ENCODE measurements around the gene RNF128. TPM values are rescaled to one million over a fixed set of nuclear protein-coding genes. Genes with fewer than 3 reads are reported as not detected.

The RNF128 gene, protein sequence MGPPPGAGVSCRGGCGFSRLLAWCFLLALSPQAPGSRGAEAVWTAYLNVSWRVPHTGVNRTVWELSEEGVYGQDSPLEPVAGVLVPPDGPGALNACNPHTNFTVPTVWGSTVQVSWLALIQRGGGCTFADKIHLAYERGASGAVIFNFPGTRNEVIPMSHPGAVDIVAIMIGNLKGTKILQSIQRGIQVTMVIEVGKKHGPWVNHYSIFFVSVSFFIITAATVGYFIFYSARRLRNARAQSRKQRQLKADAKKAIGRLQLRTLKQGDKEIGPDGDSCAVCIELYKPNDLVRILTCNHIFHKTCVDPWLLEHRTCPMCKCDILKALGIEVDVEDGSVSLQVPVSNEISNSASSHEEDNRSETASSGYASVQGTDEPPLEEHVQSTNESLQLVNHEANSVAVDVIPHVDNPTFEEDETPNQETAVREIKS
- 15.4 TPM for total RNA-seq
- long read RNA-seq, transcript RNF128-201 (7 exons, 2,817 nt): major isoform, 30 of 33 reads
- long read RNA-seq, partial matches to known transcripts: 0 of 33 reads
- long read RNA-seq, other reads (novel, unspliced or antisense): 3 of 33 reads

DNA sequence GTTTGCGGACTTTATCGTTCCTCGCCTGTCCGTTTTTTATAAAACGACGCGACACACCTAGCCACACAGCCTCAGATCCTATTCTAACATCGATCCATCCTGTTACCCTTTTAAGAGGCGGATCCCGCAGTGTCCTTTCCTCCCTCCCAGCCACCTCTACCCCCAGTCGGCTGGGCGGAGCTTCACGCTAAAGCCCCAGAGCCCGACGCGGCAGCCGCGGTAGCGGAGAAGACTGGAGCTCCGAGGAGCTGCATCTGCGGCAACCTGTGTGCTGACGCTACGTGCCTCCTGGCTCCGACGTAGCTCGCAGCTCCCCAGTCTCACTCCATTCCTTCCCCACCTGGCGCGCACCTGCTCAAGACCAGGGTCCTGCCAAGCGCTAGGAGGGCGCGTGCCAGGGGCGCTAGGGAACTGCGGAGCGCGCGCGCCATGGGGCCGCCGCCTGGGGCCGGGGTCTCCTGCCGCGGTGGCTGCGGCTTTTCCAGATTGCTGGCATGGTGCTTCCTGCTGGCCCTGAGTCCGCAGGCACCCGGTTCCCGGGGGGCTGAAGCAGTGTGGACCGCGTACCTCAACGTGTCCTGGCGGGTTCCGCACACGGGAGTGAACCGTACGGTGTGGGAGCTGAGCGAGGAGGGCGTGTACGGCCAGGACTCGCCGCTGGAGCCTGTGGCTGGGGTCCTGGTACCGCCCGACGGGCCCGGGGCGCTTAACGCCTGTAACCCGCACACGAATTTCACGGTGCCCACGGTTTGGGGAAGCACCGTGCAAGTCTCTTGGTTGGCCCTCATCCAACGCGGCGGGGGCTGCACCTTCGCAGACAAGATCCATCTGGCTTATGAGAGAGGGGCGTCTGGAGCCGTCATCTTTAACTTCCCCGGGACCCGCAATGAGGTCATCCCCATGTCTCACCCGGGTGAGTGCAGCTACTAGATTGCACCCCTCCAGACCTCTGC is at the start of gene RNF128:
Gene RNF128, plus strand, starts transcription at position 217 of the 953 bp plus-strand sequence. Its CDS starts 213 bp downstream, at position 430.
- Histone ChIP-seq H3K4me3 (peak within 1 kb of the TSS; percentile 54), H3K4me1 (no peaks in the 10 kb centered on the region), H3K9me3 (no peaks in the 10 kb centered on the region), H3K27ac (peak within 1 kb of the TSS; percentile 71), H3K27me3 (ENCODE audit: low read depth) (no peaks in the 10 kb centered on the region), H3K36me3 (no peaks in the 10 kb centered on the region)
- TF ChIP-seq, protein P1, sequence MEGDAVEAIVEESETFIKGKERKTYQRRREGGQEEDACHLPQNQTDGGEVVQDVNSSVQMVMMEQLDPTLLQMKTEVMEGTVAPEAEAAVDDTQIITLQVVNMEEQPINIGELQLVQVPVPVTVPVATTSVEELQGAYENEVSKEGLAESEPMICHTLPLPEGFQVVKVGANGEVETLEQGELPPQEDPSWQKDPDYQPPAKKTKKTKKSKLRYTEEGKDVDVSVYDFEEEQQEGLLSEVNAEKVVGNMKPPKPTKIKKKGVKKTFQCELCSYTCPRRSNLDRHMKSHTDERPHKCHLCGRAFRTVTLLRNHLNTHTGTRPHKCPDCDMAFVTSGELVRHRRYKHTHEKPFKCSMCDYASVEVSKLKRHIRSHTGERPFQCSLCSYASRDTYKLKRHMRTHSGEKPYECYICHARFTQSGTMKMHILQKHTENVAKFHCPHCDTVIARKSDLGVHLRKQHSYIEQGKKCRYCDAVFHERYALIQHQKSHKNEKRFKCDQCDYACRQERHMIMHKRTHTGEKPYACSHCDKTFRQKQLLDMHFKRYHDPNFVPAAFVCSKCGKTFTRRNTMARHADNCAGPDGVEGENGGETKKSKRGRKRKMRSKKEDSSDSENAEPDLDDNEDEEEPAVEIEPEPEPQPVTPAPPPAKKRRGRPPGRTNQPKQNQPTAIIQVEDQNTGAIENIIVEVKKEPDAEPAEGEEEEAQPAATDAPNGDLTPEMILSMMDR (IDR thresholded peaks at IDR 0.05): no peak
- DNase-seq: peak; percentile 68
- intact Hi-C loops (cut with DNase I): no loop called here
- peak; percentile 89 to 93 for ATAC-seq

DNA sequence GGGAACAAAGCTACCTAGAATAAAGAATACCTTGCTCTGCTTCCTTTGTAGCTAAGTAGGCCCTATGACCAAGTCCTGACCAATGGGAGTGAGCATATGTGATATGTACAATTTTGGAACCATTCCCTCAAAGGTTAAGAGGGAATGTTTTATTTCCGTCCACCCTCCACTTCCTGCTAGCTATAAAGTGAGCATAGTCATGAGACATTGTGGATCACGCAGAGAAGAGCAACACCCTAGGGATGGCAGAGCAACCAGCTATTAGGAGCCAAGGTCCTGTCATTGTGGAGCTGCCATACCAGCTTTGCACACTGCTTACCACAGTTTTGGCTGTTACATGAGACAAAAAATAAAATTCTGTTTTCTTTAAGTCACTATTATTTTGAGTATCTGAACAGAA is 45.8 kb upstream of the RNF128 start:
- intact Hi-C loops (cut with DNase I): no loop called here
- TF ChIP-seq, protein P1 (IDR thresholded peaks at IDR 0.05): no peak
- no peaks in the 10 kb centered on the region for H3K27me3 ChIP-seq (ENCODE audit: low read depth)
- H3K27ac ChIP-seq: no peak overlapping the region
- no peaks in the 10 kb centered on the region for H3K9me3 ChIP-seq
- no peak overlapping the region for H3K4me3 ChIP-seq
- DNase-seq (no peak), ATAC-seq (no peak)
- H3K36me3 ChIP-seq: no peaks in the 10 kb centered on the region
- H3K4me1 ChIP-seq: no peaks in the 10 kb centered on the region

DNA sequence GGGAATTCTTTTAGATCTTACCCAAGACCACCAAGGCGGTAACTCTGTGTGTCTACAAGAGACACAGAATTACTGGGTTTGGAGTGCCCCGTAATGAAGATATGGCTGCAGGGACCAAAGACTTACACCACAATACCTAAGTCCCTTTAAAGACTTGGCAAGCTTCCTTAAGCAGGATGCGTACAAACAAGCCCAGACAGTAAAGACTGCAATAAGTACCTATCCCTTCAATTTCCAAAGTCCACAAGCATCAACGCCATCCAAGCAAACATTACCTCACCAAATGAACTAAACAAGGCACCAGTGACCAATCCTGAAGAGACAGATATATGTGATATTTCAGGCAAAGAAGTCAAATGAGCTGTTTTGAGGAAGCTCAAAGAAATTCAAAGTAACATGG is 42.3 kb upstream of the RNF128 start:
- DNase-seq: no peak
- Histone ChIP-seq H3K4me1 (no peaks in the 10 kb centered on the region), H3K27ac (no peak overlapping the region), H3K9me3 (no peaks in the 10 kb centered on the region), H3K36me3 (no peaks in the 10 kb centered on the region), H3K27me3 (ENCODE audit: low read depth) (no peaks in the 10 kb centered on the region), H3K4me3 (no peak overlapping the region)
- no peak for ATAC-seq
- intact Hi-C loops (cut with DNase I): no loop called here
- TF ChIP-seq, protein P1 (IDR thresholded peaks at IDR 0.05): no peak

DNA sequence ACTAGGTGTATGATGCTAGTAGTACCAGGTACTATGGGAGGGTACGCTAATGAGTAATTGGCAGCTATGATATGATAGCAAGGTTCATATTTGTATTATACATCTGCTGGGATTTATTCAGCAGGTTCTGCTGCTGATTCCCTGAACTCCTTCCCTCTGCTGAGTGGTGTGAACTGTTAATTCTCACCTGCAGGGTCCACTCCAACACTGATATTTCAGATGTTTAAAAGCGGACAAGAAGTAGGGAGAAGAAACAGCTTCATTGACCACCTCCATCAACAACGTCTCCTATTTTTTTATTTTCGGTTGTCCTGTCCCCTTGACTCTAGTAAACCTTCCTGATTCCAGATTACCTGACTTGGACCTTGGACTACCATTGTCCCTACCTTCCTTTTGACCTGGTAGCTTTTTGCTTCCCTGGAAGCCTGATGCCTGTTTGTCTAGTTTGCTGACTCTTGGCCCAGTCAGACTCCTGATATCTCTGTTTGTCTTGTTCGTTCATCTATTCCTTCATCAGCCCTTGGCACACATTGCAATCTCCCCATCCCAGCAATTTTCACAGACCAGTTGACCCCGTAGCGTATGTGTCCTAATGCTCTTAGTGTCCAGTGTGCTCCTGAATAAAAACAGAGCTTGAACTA is 34.0 kb upstream of the RNF128 start:
- Histone ChIP-seq H3K36me3 (no peaks in the 10 kb centered on the region), H3K9me3 (no peaks in the 10 kb centered on the region), H3K27ac (no peak overlapping the region), H3K4me1 (no peaks in the 10 kb centered on the region), H3K4me3 (no peak overlapping the region), H3K27me3 (ENCODE audit: low read depth) (no peaks in the 10 kb centered on the region)
- peak in 1 of 2 donors; percentile 26 for ATAC-seq
- intact Hi-C loops (cut with DNase I): no loop called here
- TF ChIP-seq, protein P1 (IDR thresholded peaks at IDR 0.05): no peak
- no peak for DNase-seq

DNA sequence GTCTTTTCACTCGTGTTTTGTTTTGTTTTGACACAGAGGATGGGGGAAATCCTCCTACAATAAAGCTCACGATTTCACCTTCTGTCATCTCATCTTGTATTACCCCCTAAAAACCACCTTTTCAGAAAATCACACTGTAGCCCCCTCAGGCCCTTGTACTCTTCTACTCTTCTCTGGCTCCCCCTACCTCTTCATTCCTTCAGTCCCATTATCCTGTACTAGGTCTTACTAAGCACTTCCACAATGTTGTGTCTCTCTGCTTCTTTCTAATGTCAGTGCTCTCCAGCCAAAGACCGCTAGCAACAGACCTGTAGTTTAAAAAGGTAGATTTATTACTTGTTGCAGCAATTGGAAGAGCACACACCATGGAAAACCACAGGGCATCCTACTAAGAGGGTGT is 30.0 kb upstream of the RNF128 start:
- Histone ChIP-seq H3K27ac (no peak overlapping the region), H3K27me3 (ENCODE audit: low read depth) (no peaks in the 10 kb centered on the region), H3K36me3 (no peaks in the 10 kb centered on the region), H3K9me3 (no peaks in the 10 kb centered on the region), H3K4me1 (no peaks in the 10 kb centered on the region), H3K4me3 (no peak overlapping the region)
- TF ChIP-seq, protein P1 (IDR thresholded peaks at IDR 0.05): no peak
- intact Hi-C loops (cut with DNase I): no loop called here
- ATAC-seq (no peak), DNase-seq (no peak)

Measured in lower lobe of right lung (tissue), 2 donors.